ENCODE measurements around the gene COX7B2.

Gene COX7B2

GRCh38 chr4:46909078-46909477, at the start of gene COX7B2:
Gene COX7B2 (minus strand): TSS chr4:46909245. CDS start chr4:46735192, 174,053 bp downstream.
- no peak for DNase-seq (ENCODE audit: extremely low spot score, insufficient read length, low read depth)
- no peak for FAIRE-seq

GRCh38 chr4:46956451-46956850, 47.4 kb upstream of the COX7B2 start:
- DNase-seq (ENCODE audit: extremely low spot score, insufficient read length, low read depth) (no peak), FAIRE-seq (no peak)

- DNase-seq (ENCODE audit: extremely low spot score, insufficient read length, low read depth) (no peak), FAIRE-seq (no peak)
Measured at GRCh38 chr4:46955601-46956000, 46.6 kb upstream of the COX7B2 start.

- DNase-seq (ENCODE audit: extremely low spot score, insufficient read length, low read depth) (no peak), FAIRE-seq (no peak)
Measured at GRCh38 chr4:46954643-46955042, 45.6 kb upstream of the COX7B2 start.

GRCh38 chr4:46953564-46953963, 44.5 kb upstream of the COX7B2 start:
- FAIRE-seq (no peak), DNase-seq (ENCODE audit: extremely low spot score, insufficient read length, low read depth) (no peak)

GRCh38 chr4:46952451-46952850, 43.4 kb upstream of the COX7B2 start:
- FAIRE-seq (no peak), DNase-seq (ENCODE audit: extremely low spot score, insufficient read length, low read depth) (no peak)

GRCh38 chr4:46950826-46951225, 41.8 kb upstream of the COX7B2 start:
- no peak for FAIRE-seq
- no peak for DNase-seq (ENCODE audit: extremely low spot score, insufficient read length, low read depth)

GRCh38 chr4:46949822-46950221, 40.8 kb upstream of the COX7B2 start:
- no peak for FAIRE-seq
- no peak for DNase-seq (ENCODE audit: extremely low spot score, insufficient read length, low read depth)

GRCh38 chr4:46947541-46947940, 38.5 kb upstream of the COX7B2 start:
- DNase-seq (ENCODE audit: extremely low spot score, insufficient read length, low read depth) (no peak), FAIRE-seq (no peak)

GRCh38 chr4:46946919-46947536, 38.0 kb upstream of the COX7B2 start:
- no peak for DNase-seq (ENCODE audit: extremely low spot score, insufficient read length, low read depth)
- FAIRE-seq: no peak

- FAIRE-seq: no peak
Measured at GRCh38 chr4:46945062-46945461, 36.0 kb upstream of the COX7B2 start.

GRCh38 chr4:46944345-46944744, 35.3 kb upstream of the COX7B2 start:
- DNase-seq (ENCODE audit: extremely low spot score, insufficient read length, low read depth): no peak
- FAIRE-seq: no peak

More at GRCh38 chr4:46945062-46945461, 36.0 kb upstream of the COX7B2 start:
- DNase-seq (ENCODE audit: extremely low spot score, insufficient read length, low read depth): no peak

GRCh38 chr4:46937493-46937892, 28.4 kb upstream of the COX7B2 start:
- DNase-seq (ENCODE audit: extremely low spot score, insufficient read length, low read depth): no peak
- peak; percentile 65 for FAIRE-seq

- DNase-seq (ENCODE audit: extremely low spot score, insufficient read length, low read depth) (no peak), FAIRE-seq (no peak)
Measured at GRCh38 chr4:46934726-46935125, 25.7 kb upstream of the COX7B2 start.

GRCh38 chr4:46933686-46934085, 24.6 kb upstream of the COX7B2 start:
- FAIRE-seq (peak; percentile 18), DNase-seq (ENCODE audit: extremely low spot score, insufficient read length, low read depth) (no peak)

GRCh38 chr4:46931981-46932380, 22.9 kb upstream of the COX7B2 start:
- FAIRE-seq: peak; percentile 77

GRCh38 chr4:46930891-46931290, 21.8 kb upstream of the COX7B2 start:
- DNase-seq (ENCODE audit: extremely low spot score, insufficient read length, low read depth): no peak
- no peak for FAIRE-seq

More at GRCh38 chr4:46931981-46932380, 22.9 kb upstream of the COX7B2 start:
- DNase-seq (ENCODE audit: extremely low spot score, insufficient read length, low read depth): no peak

GRCh38 chr4:46927201-46927600, 18.2 kb upstream of the COX7B2 start:
- DNase-seq (ENCODE audit: extremely low spot score, insufficient read length, low read depth) (no peak), FAIRE-seq (no peak)

- no peak for FAIRE-seq
- no peak for DNase-seq (ENCODE audit: extremely low spot score, insufficient read length, low read depth)
Measured at GRCh38 chr4:46924789-46925529, 15.9 kb upstream of the COX7B2 start.

GRCh38 chr4:46922205-46922604, 13.2 kb upstream of the COX7B2 start:
- DNase-seq (ENCODE audit: extremely low spot score, insufficient read length, low read depth): no peak
- no peak for FAIRE-seq

- DNase-seq (ENCODE audit: extremely low spot score, insufficient read length, low read depth) (no peak), FAIRE-seq (no peak)
Measured at GRCh38 chr4:46908148-46908547, 897 bp downstream of the COX7B2 start.

- DNase-seq (ENCODE audit: extremely low spot score, insufficient read length, low read depth): no peak
- FAIRE-seq: no peak
Measured at GRCh38 chr4:46900082-46900481, 9.0 kb downstream of the COX7B2 start.
